HG02870 (cell line): ENCODE data around the gene TGFBI.

ENCODE experiments used
- ATAC-seq: cut with Tn5 transposase; IDR thresholded peaks from one replicate; pipeline ENCODE4 v1.9.1; 2021; ENCODE audit warnings: mild to moderate bottlenecking, moderate library complexity; ENCODE audit not compliant: unreplicated experiment

TGFBI gene

DNA sequence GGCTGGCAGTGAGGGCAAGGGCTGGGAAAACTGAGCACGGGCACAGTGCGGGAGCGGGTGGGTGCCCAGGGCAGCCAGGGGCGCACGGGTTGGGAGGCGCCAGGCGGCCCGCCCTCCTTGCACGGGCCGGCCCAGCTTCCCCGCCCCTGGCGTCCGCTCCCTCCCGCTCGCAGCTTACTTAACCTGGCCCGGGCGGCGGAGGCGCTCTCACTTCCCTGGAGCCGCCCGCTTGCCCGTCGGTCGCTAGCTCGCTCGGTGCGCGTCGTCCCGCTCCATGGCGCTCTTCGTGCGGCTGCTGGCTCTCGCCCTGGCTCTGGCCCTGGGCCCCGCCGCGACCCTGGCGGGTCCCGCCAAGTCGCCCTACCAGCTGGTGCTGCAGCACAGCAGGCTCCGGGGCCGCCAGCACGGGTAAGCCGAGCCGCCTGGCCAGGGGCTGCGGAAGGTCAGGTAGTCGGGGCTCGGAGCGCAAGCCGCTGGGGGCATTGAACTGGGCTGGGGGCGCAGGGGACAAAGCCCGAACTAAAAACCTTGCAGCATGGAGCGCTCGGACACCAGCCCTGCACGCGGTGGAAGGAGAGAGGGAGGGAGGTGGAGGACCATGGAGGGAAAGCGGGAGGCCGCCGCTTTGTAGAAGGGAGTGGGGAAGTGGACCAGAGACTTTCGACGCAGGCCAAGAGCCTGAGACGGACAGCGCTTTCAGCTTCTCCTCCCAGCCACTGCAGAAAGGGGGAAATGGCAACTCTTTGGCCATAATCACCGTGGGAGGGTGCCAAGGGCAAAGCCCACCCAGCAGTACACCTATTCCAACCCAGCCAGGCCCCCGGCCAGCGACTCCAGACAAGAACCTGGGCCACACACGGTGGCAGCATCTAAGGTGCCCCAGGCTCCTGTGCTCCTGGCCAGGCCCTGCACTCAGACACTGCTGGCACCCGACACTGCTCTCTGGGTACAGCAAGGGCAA, at the start of gene TGFBI:
TSS of gene TGFBI (plus strand) at position 207 of the 961 bp plus-strand sequence. CDS start at position 275, 68 bp downstream.
- no peak for ATAC-seq

DNA sequence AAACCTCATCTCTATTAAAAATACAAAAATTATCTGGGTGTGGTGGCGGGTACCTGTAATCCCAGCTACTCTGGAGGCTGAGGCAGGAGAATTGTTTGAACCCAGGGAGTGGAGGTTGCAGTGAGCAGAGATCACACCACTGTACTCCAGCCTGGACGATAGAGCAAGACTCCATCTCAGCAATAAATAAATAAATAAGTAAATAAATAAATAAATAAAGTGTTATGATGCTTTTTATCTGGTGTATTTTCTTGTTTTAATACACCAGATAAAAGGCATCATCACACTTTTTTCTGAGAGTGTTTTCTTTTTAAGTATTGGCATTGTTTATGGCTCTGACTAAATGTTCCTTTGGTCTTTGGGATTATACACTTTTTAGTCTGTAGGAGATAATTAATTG, 49.8 kb upstream of the TGFBI start:
- ATAC-seq: no peak

DNA sequence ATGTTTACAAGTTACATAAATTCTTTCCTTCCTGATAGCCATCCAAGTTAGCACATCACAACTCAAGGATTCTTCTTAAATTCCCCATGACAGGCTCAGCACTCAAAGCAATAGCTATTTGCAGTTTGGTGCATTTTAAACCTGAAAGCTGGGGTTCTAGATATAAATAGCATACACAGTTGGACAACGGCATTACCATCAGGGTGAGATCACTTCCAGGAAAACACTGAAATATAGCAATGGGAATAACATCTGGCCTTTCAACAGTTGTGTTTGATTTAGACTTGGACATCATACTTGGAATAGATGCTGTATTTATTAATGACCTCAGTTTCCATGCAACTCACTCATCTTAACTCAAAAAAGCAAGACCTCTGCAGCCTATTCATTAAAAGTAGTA, 49.3 kb upstream of the TGFBI start:
- ATAC-seq: no peak

GRCh38 chr5:135980620-135981019, 48.2 kb upstream of the TGFBI start:
- ATAC-seq: no peak

DNA sequence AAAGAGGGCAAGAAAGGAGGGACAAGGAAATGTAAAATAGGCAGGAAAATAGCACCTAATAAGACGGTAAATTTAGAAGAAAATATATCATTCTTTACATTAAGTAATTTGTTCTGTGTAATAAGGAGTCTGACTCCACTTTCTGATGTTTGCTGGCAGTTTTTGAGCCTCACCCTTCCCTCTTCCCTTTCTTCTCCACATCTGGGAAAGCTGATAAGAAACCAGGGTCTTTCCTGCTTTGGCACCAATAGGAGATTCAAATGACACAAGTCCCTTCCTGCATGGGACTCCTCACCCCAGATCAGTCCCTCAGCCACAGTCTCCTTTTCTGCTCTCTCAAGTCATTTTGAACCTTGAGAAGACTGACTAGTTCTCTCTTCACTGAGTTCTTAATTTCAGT, 42.8 kb upstream of the TGFBI start:
- no peak for ATAC-seq

GRCh38 chr5:135986401-135986800, 42.4 kb upstream of the TGFBI start:
- no peak for ATAC-seq

- ATAC-seq: no peak
Measured at GRCh38 chr5:135986891-135987401, 41.8 kb upstream of the TGFBI start.

- ATAC-seq: no peak
Measured at GRCh38 chr5:135988546-135988945, 40.2 kb upstream of the TGFBI start.

GRCh38 chr5:135989686-135990085, 39.1 kb upstream of the TGFBI start:
- ATAC-seq: no peak

DNA sequence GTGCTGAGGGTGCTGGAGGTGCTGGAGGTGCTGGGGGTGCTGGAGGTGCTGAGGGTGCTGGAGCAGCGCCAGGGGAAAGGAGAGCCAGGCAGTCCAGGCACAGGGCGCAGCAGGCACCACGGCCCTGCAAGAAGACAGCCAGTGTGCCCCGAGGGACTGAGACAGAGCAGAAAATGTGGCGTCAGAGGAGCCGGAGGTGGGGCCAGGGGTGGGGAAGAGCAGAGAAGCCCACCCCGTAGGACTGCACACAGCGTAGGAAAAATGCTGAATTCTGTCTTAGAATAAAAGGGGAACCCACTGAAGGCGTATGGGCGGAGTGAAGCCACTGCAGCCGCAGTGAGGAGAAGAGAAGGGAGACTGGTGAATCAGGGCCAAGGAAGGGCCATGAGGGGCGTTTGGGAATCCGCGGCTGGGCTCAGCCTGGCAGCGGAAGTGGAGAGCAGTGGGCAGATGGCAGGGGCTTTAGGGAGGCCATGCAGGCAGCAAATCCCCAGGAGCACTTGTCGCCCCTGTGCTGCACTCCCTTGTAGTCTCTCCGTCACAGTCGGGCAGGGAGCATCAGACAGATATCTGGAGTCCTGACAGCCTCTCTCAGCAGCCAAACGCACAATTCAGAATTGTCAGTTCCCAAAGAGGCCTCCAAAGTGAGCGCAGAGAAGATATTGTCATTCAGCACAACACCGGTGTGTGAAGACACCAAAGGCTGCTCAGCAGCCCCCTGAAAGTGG, 38.1 kb upstream of the TGFBI start:
- no peak for ATAC-seq

DNA sequence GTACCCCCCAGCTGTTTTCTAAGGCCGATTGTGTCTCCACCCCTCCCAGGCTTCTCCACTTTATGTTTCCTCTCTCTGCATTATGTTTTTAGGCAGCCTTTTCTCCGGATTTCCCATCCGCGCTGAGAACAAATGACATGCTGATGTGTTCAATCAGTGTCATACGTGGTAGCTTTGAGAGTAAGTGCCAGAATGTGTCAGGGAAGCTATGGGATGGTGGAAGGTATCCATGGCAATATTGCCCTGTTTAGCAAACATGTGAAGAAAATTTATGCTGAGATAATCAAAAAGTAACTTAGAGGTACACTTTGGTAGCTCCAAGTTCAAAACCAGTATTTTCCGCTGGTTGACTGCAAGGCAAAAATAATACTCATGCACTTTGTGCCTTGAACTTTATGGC, 37.4 kb upstream of the TGFBI start:
- ATAC-seq: no peak

DNA sequence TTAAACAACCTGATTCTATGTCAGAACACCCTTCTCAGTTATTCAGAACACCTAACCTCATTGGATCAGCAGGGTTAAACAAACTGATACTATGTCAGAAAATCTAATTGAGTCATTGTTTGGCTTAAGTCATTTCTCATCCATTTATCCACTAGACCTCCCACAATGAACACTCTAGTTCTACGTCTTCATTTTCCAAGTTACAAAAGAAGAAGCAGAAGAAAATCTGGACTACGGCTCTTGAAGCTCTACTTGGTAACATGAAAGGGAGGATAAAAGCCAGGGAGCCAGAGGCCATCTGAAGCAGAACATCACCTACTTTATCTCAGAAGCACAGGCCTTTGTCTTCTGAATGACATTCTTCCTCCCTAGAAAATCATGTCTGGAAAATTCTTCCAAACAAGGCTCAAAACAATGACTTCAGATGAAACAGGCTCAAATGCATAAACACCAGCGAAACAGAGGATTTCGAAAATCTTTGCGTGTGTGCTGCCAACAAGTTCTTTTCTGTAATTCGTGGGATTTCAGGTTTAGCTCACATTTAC, 35.4 kb upstream of the TGFBI start:
- ATAC-seq: no peak

DNA sequence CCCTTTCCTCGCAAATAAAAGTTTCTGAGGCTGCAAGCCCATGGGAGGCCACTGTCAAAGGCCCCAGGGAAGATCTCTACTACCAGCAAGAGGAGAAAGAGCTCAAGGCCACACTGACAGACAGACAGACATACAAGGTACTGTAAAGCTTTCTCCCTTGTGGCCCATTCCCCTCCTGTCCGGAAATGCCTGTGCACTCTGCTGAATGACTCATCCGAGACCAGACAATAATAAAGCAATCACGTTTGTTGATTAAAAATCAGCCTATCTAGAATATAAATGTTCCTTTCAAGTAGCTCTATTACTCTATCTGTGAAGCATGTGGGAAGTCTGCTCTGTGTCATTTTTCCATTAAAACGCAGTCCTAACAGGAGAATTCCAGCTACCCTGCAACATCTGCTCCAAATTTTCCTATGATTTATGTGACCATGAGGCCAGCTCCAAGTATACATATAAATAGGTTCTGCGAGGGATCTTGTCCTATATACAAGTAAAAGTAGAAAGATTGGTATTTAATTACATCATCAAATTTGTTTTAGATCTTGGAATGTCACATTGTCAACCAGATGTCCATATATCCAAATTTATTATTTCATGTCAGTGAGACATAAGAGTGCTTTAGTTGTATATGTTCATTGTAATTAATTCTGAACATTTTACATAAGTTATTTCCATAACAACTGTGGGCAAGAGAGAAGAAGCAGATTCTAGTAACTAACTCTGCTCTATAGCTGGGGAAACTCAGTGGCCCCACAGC, 34.7 kb upstream of the TGFBI start:
- ATAC-seq: no peak

DNA sequence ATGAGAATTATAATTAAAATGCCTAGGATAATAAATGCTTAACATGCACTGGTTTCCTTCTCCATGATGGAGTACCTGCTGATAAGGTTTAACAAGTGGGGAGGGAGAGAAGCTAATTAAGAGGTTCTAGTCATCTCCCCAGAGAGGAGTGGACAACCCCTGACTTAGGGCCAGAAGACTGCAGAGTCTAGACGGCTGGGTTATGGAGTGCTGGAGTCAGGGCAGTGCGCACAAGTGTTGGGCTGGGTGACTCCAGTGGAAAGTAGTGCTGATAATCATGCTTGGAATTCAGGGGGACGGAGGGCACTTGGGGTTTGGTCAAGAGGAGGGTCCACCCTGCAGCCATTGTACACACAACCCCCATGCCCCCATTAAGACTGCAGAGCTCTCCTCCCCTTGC, 32.8 kb upstream of the TGFBI start:
- no peak for ATAC-seq

DNA sequence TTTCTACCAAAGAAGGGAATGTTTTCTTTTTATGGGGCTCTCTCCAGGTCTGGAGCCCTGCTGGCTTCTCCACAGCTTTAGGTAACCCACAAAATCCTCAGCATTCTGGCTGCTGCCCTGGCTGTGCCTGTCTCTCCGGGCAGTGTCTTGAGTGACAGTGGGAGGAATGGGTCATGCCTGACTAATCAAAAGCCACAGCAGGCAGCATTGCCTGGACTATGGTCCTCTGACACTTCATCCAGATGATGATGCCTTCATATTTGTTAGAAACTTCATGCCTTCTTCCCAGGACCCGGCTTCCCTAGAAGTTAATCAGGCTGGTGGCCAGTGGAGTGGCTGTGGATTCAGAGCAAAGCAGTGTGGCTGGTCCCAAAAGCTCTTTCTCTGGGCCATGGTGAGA, 32.2 kb upstream of the TGFBI start:
- ATAC-seq: no peak

GRCh38 chr5:135997673-135998335, 31.0 kb upstream of the TGFBI start:
- ATAC-seq: no peak

GRCh38 chr5:135998889-135999288, 29.9 kb upstream of the TGFBI start:
- no peak for ATAC-seq

DNA sequence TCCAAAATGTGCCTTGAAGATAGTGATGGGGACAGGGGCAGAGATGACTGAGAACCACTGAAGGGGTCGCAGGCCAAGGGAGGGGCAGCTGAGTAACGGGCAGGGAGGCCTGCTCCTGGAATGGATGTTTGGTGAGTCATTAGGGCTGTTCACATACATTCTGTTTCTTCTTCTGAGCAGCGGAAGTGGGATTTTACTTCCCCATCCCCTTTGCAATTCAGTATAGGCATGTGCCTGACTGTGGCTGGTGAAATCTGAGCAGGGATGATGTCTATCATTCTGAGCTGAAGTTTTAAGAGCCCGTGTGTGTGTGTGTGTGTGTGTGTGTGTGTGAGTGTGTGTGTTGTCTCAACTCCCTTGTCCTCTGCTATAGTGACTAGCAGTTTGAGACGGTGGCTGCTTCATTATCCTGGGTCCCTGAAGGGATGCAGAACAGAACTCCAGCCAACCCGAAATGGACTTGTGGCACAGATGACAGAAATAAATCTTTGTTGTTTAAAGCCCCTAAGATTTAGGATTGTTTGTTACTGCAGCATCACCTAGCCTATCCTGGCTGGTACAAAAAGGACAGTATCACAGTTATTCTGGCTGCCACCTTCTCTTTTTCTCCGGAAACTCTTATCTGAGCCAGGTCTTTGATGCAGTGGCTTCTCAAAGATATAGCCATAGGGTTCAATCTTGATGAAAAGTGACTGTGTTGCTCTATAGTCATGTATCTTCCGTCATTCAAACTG, 29.2 kb upstream of the TGFBI start:
- ATAC-seq: no peak

DNA sequence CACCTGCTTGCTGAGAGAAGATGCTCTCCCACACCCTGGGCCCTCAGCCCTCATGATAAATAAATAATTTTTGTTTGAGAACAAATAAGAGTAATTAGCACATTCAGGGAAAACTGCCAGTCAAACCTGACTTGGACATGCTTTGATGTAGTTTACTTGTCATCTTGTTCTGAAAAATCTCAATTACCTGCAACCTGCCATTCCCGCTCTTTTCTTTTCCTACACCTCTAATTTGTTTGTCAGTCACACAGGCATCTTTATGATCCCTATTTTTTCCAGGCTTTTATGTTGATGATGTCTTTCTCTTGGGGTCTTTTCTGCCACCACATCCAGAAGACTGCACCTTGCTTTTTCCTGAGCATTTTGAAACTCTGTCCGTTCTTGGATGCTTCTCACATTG, 28.6 kb upstream of the TGFBI start:
- ATAC-seq: no peak

- ATAC-seq: no peak
Measured at GRCh38 chr5:136000932-136001331, 27.9 kb upstream of the TGFBI start.
